ENCODE results near the gene UBASH3A.

UBASH3A gene

DNA sequence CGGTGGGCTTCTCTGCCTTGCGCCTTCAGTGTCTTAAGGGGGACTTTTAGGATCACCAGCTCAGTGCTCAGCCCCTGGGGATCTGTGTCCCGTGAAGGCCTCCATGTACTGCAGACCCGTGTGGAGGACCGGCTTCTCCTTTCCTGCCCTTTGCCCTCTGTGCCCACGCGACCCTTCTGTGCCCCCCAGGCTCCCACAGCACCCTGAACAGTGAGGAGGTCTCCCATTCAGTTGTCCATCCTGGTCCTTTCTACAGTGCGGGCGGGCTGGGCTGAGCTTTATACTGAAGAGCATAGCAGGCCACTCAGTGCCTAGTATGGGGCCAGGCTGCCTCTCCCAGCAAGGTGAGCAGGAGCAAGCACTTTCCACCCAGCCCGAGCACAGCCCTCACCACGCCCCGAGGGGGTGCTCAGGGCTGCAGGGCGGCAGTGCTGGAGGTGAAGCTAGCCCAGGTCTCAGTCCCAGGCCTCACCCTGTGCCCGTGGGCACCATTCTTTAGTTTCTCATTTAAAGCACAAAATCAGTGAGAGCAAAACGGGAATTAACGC lies 29.7 kb upstream of the UBASH3A start:
- DNase-seq (ENCODE audit: low read depth) = no peak
- TF ChIP-seq, protein P1, sequence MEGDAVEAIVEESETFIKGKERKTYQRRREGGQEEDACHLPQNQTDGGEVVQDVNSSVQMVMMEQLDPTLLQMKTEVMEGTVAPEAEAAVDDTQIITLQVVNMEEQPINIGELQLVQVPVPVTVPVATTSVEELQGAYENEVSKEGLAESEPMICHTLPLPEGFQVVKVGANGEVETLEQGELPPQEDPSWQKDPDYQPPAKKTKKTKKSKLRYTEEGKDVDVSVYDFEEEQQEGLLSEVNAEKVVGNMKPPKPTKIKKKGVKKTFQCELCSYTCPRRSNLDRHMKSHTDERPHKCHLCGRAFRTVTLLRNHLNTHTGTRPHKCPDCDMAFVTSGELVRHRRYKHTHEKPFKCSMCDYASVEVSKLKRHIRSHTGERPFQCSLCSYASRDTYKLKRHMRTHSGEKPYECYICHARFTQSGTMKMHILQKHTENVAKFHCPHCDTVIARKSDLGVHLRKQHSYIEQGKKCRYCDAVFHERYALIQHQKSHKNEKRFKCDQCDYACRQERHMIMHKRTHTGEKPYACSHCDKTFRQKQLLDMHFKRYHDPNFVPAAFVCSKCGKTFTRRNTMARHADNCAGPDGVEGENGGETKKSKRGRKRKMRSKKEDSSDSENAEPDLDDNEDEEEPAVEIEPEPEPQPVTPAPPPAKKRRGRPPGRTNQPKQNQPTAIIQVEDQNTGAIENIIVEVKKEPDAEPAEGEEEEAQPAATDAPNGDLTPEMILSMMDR (IDR thresholded peaks at IDR 0.05; ENCODE audit: control insufficient read depth, insufficient read depth, low read depth, low read length, missing control alignments) = no peak
- no peak overlapping the region for H3K4me3 ChIP-seq (ENCODE audit: control insufficient read depth, low read depth, low read length)

DNA sequence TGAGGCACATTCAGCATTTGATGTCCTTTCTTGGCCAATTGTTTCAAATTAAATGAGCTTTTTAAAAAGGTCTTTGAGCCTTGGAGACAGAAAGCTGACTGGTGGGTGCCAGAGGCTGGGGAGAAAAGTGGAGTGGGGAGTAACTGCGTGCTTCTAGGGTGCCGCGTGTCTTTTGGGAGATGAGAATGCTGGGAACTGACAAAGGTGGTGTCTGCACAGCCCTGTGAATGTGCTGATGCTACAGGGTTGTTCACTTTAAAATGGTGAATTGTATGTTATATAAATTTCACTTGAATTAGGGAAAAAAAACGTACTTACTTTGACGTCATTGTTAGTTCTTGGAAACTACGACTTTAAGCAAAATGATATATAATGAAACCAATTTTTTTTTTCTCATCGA lies 29.2 kb upstream of the UBASH3A start:
- DNase-seq (ENCODE audit: low read depth) = no peak
- TF ChIP-seq, protein P1 (IDR thresholded peaks at IDR 0.05; ENCODE audit: control insufficient read depth, insufficient read depth, low read depth, low read length, missing control alignments) = no peak
- H3K4me3 ChIP-seq (ENCODE audit: control insufficient read depth, low read depth, low read length) = no peak overlapping the region

DNA sequence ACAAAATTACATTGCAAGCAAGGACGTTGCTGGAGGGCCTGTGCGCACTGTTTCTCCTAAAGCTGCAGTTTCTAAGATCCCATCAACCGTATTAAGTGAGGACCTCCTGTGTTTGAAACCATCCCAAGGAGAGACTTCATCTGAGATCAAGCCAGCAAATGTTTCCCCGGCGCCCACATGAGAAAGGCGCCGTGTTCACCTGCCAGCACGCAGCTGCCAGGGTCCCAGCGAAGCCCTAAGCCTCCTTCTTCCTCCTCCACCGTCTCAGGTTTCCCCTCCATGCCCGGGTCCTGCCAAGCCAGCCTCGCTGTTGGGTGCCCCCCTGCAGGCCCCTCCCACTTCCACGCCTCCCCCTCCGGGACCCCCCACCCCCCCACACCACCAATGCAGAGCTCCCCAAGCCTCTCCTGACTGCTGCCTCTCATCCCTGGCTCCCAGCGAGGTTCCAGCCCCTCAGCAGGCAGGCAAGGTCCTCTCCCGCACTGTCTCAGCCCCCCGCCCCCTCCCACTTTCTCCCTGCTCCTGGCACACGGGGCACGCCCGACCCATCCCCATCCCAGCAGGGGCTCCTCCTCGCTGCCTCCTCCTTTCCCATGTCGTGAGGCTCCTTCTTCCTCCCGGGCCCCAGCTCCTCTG lies 28.7 kb upstream of the UBASH3A start:
- no peak for DNase-seq (ENCODE audit: low read depth)
- TF ChIP-seq, protein P1 (IDR thresholded peaks at IDR 0.05; ENCODE audit: control insufficient read depth, insufficient read depth, low read depth, low read length, missing control alignments) = no peak
- H3K4me3 ChIP-seq (ENCODE audit: control insufficient read depth, low read depth, low read length) = no peak overlapping the region

DNA sequence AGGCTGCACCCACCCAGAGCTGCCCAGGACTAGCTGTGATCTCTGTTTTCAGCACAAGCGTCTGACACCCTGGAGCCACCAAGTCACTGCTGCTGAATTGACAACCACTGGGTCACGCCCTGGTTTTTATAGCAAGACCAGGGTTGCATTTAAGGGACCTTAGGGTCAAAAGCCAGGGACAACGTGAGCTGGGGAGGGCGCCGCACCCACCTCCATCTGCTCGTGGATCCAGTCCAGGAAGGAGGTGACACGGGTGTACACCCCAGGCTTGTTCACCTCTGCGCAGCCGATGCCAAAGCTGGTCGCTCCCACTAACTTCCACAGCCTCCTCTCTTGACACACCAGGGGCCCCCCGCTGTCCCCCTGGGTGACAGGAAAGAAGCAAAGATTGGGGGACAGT lies 28.2 kb upstream of the UBASH3A start:
- no peak overlapping the region for H3K4me3 ChIP-seq (ENCODE audit: control insufficient read depth, low read depth, low read length)
- no peak for DNase-seq (ENCODE audit: low read depth)
- TF ChIP-seq, protein P1 (IDR thresholded peaks at IDR 0.05; ENCODE audit: control insufficient read depth, insufficient read depth, low read depth, low read length, missing control alignments) = no peak

DNA sequence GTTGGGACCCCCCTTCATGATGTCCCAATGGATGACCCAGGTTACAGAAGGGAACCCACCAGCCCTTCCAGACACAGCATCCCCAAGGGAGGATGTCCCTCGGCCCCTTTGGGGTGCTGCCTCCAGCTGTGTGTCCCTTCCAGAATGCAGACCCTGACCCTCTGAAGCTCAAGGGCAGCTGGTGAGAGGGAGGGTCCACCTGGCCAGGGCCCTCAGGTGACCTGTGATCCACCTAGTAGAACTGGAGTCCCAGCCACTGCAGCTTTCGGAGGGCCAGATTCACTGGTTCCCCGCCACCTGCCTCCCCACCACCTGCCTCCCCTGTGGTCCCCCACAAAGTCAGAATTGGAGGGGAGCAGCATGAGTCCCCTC lies 27.8 kb upstream of the UBASH3A start:
- no peak overlapping the region for H3K4me3 ChIP-seq (ENCODE audit: control insufficient read depth, low read depth, low read length)
- TF ChIP-seq, protein P1 (IDR thresholded peaks at IDR 0.05; ENCODE audit: control insufficient read depth, insufficient read depth, low read depth, low read length, missing control alignments) = no peak
- no peak for DNase-seq (ENCODE audit: low read depth)

DNA sequence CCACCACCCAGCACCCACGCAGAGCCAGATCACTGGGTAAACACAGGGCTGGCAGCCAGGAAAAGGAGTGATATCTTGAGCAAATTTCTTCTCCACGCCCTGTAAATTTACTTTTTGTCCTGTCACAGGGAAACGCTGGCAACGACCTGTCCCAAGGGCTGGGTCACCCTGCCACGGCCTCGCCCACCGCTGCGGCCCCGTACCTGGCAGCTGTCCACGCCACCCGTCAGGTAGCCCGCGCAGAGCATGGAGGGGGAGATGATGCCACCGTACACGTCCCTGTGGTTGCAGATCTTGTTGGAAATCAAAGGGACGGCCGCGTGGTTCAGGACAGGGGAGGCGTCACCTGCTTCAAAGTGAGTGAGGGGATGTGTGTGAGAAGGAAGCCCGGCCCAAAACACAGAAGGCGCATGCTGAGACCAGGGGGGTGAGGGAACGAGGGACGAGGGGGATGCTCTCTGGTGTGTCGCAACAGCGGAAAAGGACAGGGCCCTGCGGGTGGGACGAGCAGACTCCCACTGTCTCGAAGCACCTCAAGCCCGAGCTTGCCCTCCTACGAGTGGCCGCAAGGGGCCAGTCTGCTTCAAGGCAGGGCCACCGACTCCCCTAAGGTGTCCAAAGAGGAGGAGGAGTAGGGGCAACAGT lies 27.2 kb upstream of the UBASH3A start:
- TF ChIP-seq, protein P1 (IDR thresholded peaks at IDR 0.05; ENCODE audit: control insufficient read depth, insufficient read depth, low read depth, low read length, missing control alignments) = peak; percentile 12
- no peak overlapping the region for H3K4me3 ChIP-seq (ENCODE audit: control insufficient read depth, low read depth, low read length)
- no peak for DNase-seq (ENCODE audit: low read depth)
